Measurements from ENCODE around the gene SLC2A5. TPM values are rescaled to one million over a fixed set of nuclear protein-coding genes. Genes with fewer than 3 reads are reported as not detected.

Gene SLC2A5
- 10 to 100 TPM in 1 of 4 donors, 1 to 10 TPM in 3; 1.9 to 10.5 (median 4.5) TPM for total RNA-seq

- TF ChIP-seq, protein P1, sequence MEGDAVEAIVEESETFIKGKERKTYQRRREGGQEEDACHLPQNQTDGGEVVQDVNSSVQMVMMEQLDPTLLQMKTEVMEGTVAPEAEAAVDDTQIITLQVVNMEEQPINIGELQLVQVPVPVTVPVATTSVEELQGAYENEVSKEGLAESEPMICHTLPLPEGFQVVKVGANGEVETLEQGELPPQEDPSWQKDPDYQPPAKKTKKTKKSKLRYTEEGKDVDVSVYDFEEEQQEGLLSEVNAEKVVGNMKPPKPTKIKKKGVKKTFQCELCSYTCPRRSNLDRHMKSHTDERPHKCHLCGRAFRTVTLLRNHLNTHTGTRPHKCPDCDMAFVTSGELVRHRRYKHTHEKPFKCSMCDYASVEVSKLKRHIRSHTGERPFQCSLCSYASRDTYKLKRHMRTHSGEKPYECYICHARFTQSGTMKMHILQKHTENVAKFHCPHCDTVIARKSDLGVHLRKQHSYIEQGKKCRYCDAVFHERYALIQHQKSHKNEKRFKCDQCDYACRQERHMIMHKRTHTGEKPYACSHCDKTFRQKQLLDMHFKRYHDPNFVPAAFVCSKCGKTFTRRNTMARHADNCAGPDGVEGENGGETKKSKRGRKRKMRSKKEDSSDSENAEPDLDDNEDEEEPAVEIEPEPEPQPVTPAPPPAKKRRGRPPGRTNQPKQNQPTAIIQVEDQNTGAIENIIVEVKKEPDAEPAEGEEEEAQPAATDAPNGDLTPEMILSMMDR (IDR thresholded peaks at IDR 0.05; ENCODE audit: low read depth) = no peak
Measured at GRCh38 chr1:9069326-9070100, at the start of gene SLC2A5. TSS of gene SLC2A5 (minus strand) at chr1:9069635. CDS start at chr1:9069536, 99 bp downstream.

GRCh38 chr1:9118186-9118585, 48.8 kb upstream of the SLC2A5 start:
- TF ChIP-seq, protein P1 (IDR thresholded peaks at IDR 0.05; ENCODE audit: low read depth) = no peak

DNA sequence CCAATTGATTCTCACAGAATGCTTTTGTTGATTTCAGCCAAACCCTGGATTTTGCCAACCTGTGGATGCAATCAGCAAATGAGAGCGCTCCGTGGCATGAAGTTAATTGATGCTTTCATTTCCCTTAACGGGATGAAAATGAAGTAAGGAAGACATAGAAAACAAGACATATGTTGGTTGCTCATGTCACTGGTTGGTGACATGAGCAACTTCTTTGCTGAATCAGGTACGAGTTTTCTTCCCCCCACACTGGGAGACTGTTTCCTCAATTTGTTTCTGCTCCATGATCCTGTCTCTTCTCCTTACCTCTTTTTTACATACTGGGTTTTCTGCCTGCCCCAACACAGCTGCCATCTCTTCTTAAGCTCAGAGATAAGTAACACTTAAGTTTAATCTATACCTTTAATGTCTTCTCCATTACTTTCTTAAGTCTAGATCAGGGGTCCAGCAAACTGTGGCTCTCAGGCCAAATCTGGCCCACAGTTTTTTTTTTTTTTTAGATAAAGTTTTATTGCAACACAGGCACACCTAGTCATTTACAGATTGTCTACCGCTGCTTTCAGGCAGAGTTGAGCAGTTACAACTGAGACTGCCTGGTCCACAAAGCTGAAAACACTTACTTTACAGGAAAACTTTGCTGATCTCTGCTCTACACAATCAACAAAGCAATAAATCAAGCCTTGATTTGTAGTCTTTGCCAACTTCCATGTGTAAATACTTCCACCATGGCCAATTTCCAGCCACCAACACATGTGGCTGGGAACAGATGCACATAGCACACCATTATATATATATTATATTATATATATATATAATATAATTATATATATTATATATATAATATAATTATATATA, 46.1 kb upstream of the SLC2A5 start:
- TF ChIP-seq, protein P1 (IDR thresholded peaks at IDR 0.05; ENCODE audit: low read depth) = no peak

GRCh38 chr1:9112961-9113880, 43.8 kb upstream of the SLC2A5 start:
- TF ChIP-seq, protein P1 (IDR thresholded peaks at IDR 0.05; ENCODE audit: low read depth) = no peak

DNA sequence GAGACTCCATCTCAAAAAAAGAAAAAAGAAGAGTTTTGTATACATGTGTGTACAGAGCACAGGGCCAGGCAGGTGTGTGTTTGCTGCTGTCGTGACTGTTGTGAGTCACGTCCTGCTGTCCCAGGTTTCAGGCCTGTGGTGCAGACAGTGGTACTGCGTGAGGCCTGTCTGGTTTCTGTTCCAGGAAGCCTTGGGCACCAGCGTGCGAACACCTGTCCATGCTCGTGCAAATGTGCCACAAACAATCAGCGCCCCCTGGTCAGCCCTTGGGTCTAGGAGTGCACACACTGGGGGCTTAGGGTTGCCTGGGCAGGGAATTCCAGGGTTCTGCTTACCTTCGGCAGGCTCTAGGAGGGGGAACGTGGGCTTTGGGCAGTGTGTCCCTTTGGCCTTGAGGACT, 42.5 kb upstream of the SLC2A5 start:
- TF ChIP-seq, protein P1 (IDR thresholded peaks at IDR 0.05; ENCODE audit: low read depth) = no peak

DNA sequence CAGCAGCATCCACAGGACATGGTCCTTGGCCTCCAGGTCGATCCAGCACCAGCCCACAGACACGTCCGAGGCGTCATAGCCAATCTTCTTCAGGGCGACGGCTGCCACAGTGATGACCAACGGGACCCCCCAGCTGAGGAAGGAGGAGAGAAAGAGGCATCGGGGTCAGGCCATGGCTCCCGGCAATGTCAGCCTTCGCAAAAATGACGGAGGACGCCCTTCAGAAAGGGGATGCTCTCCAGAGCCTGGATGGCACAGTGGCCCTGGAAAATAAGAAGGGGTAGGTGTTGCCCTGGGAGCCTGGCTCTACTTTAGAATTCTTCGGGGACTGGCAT, 41.9 kb upstream of the SLC2A5 start:
- TF ChIP-seq, protein P1 (IDR thresholded peaks at IDR 0.05; ENCODE audit: low read depth) = no peak
